ENCODE measurements around the gene RHOBTB1. TPM values are rescaled to one million over a fixed set of nuclear protein-coding genes. Genes with fewer than 3 reads are reported as not detected.

Gene RHOBTB1
- total RNA-seq, 1 donor from 2014 or later, result 17.2 TPM

- peaks cover 25% of the 10 kb centered on the region for H3K4me1 Mint-ChIP-seq (ENCODE audit: unreplicated experiment)
- no peaks in the 10 kb centered on the region for H3K36me3 Mint-ChIP-seq (ENCODE audit: unreplicated experiment)
- no peak overlapping the region for H3K4me3 Mint-ChIP-seq (ENCODE audit: unreplicated experiment)
- TF ChIP-seq CTCF (IDR thresholded peaks at IDR 0.05), result no peak
- no peaks in the 10 kb centered on the region for H3K9me3 Mint-ChIP-seq (ENCODE audit: unreplicated experiment)
- no peak for DNase-seq (ENCODE audit: extremely low spot score, unreplicated experiment)
- H3K27me3 Mint-ChIP-seq (ENCODE audit: unreplicated experiment), result no peaks in the 10 kb centered on the region
- no peak overlapping the region for H3K27ac Mint-ChIP-seq (ENCODE audit: unreplicated experiment)
Observed at GRCh38 chr10:60953420-60953819, 9.4 kb upstream of the RHOBTB1 start.

GRCh38 chr10:60952846-60953220 is 8.8 kb upstream of the RHOBTB1 start:
- H3K4me3 Mint-ChIP-seq (ENCODE audit: unreplicated experiment), result no peak overlapping the region
- no peak overlapping the region for H3K27ac Mint-ChIP-seq (ENCODE audit: unreplicated experiment)
- no peaks in the 10 kb centered on the region for H3K36me3 Mint-ChIP-seq (ENCODE audit: unreplicated experiment)
- H3K4me1 Mint-ChIP-seq (ENCODE audit: unreplicated experiment), result peaks cover 24% of the 10 kb centered on the region
- no peak for DNase-seq (ENCODE audit: extremely low spot score, unreplicated experiment)
- TF ChIP-seq CTCF (IDR thresholded peaks at IDR 0.05), result no peak
- no peaks in the 10 kb centered on the region for H3K27me3 Mint-ChIP-seq (ENCODE audit: unreplicated experiment)
- no peaks in the 10 kb centered on the region for H3K9me3 Mint-ChIP-seq (ENCODE audit: unreplicated experiment)

GRCh38 chr10:60952067-60952845 is 8.3 kb upstream of the RHOBTB1 start:
- no peak for DNase-seq (ENCODE audit: extremely low spot score, unreplicated experiment)
- no peak overlapping the region for H3K27ac Mint-ChIP-seq (ENCODE audit: unreplicated experiment)
- H3K4me3 Mint-ChIP-seq (ENCODE audit: unreplicated experiment), result no peak overlapping the region
- TF ChIP-seq CTCF (IDR thresholded peaks at IDR 0.05), result no peak
- no peaks in the 10 kb centered on the region for H3K36me3 Mint-ChIP-seq (ENCODE audit: unreplicated experiment)
- no peaks in the 10 kb centered on the region for H3K9me3 Mint-ChIP-seq (ENCODE audit: unreplicated experiment)
- H3K4me1 Mint-ChIP-seq (ENCODE audit: unreplicated experiment), result peaks cover 19% of the 10 kb centered on the region
- no peaks in the 10 kb centered on the region for H3K27me3 Mint-ChIP-seq (ENCODE audit: unreplicated experiment)

GRCh38 chr10:60951272-60951724 is 7.3 kb upstream of the RHOBTB1 start:
- Mint-ChIP-seq H3K9me3 (ENCODE audit: unreplicated experiment) (no peaks in the 10 kb centered on the region), H3K36me3 (ENCODE audit: unreplicated experiment) (no peaks in the 10 kb centered on the region), H3K4me1 (ENCODE audit: unreplicated experiment) (peaks cover 11% of the 10 kb centered on the region), H3K4me3 (ENCODE audit: unreplicated experiment) (no peak overlapping the region), H3K27me3 (ENCODE audit: unreplicated experiment) (no peaks in the 10 kb centered on the region), H3K27ac (ENCODE audit: unreplicated experiment) (no peak overlapping the region)
- no peak for TF ChIP-seq CTCF (IDR thresholded peaks at IDR 0.05)
- no peak for DNase-seq (ENCODE audit: extremely low spot score, unreplicated experiment)

- Mint-ChIP-seq H3K9me3 (ENCODE audit: unreplicated experiment) (no peaks in the 10 kb centered on the region), H3K27me3 (ENCODE audit: unreplicated experiment) (no peaks in the 10 kb centered on the region), H3K4me1 (ENCODE audit: unreplicated experiment) (peaks cover 3% of the 10 kb centered on the region), H3K36me3 (ENCODE audit: unreplicated experiment) (no peaks in the 10 kb centered on the region), H3K4me3 (ENCODE audit: unreplicated experiment) (no peak overlapping the region), H3K27ac (ENCODE audit: unreplicated experiment) (no peak overlapping the region)
- no peak for DNase-seq (ENCODE audit: extremely low spot score, unreplicated experiment)
- no peak for TF ChIP-seq CTCF (IDR thresholded peaks at IDR 0.05)
Observed at GRCh38 chr10:60950300-60950699, 6.3 kb upstream of the RHOBTB1 start.
